Glutamatergic neuron (in vitro differentiated cells): Measurements from ENCODE around the gene URGCP. TPM values are rescaled to one million over a fixed set of nuclear protein-coding genes. Genes with fewer than 3 reads are reported as not detected.

Experiments
- DNase-seq: peaks from one replicate; pipeline ENCODE4 v3.0.0; 2022
- H3K27ac Mint-ChIP-seq: one replicate; pipeline ENCODE4 v1.8.0; 2020; ENCODE audit warnings: mild to moderate bottlenecking, mixed read lengths, inconsistent platforms; ENCODE audit not compliant: unreplicated experiment
- H3K27me3 Mint-ChIP-seq: one replicate; pipeline ENCODE4 v1.8.0; 2020; ENCODE audit warnings: mild to moderate bottlenecking, moderate library complexity, mixed read lengths, inconsistent platforms; ENCODE audit not compliant: unreplicated experiment
- H3K36me3 Mint-ChIP-seq: one replicate; pipeline ENCODE4 v1.8.0; 2020; ENCODE audit warnings: mild to moderate bottlenecking, mixed read lengths, inconsistent platforms; ENCODE audit not compliant: unreplicated experiment
- H3K4me1 Mint-ChIP-seq: one replicate; pipeline ENCODE4 v1.8.0; 2020; ENCODE audit warnings: mild to moderate bottlenecking, low read depth, mixed read lengths, inconsistent platforms; ENCODE audit not compliant: unreplicated experiment
- H3K4me3 Mint-ChIP-seq: one replicate; pipeline ENCODE4 v1.8.0; 2020; ENCODE audit warnings: mild to moderate bottlenecking, mixed read lengths, inconsistent platforms; ENCODE audit not compliant: unreplicated experiment
- H3K9me3 Mint-ChIP-seq: one replicate; pipeline ENCODE4 v1.8.0; 2020; ENCODE audit warnings: mild to moderate bottlenecking, moderate library complexity, mixed read lengths, inconsistent platforms; ENCODE audit not compliant: unreplicated experiment
- total RNA-seq: library from RNA; stranded (reverse); fragmentation: NEBNext Ultra II Directional; extraction: Animal tissue kit (Norgen Biotek cat#: 25700); gene quantifications from one replicate; pipeline ENCODE4 v1.2.1, GENCODE V29; 2021; ENCODE audit not compliant: unreplicated experiment
- TF ChIP-seq, protein P1 (sequence below): fragments of 200-600 bp; sonication (generic); IDR thresholded peaks from one replicate; pipeline ENCODE4 v1.5.0; 2021; ENCODE audit not compliant: partially characterized antibody, unreplicated experiment

Gene URGCP
- total RNA-seq, 1 donor from 2014 or later = 17.8 TPM

- Mint-ChIP-seq H3K27ac (no peak overlapping the region), H3K27me3 (no peaks in the 10 kb centered on the region)
- DNase-seq = no peak
These were observed 32.6 kb upstream of the URGCP start for GRCh38 chr7:43938892-43939482.

DNA sequence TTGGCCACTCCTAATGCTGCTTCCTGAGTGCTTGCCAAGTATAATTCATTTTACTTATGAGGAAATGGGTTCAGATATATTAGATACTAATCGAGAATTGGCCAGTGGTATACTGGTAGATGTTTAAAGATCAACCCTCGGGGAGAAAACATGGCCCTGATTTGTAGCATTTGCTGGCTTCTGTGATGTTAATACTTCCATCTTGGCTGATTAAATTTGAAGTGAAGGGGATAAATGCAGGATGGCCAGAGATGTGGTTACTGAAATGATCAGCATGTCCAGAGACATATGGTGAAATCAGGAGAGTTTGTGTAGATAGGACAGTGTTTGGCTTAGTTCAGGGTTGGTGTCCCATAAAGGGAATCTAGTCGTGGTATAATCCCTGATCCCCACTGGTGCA lies 31.0 kb upstream of the URGCP start:
- H3K9me3 Mint-ChIP-seq = no peaks in the 10 kb centered on the region
- no peak overlapping the region for H3K4me3 Mint-ChIP-seq
- TF ChIP-seq, protein P1, sequence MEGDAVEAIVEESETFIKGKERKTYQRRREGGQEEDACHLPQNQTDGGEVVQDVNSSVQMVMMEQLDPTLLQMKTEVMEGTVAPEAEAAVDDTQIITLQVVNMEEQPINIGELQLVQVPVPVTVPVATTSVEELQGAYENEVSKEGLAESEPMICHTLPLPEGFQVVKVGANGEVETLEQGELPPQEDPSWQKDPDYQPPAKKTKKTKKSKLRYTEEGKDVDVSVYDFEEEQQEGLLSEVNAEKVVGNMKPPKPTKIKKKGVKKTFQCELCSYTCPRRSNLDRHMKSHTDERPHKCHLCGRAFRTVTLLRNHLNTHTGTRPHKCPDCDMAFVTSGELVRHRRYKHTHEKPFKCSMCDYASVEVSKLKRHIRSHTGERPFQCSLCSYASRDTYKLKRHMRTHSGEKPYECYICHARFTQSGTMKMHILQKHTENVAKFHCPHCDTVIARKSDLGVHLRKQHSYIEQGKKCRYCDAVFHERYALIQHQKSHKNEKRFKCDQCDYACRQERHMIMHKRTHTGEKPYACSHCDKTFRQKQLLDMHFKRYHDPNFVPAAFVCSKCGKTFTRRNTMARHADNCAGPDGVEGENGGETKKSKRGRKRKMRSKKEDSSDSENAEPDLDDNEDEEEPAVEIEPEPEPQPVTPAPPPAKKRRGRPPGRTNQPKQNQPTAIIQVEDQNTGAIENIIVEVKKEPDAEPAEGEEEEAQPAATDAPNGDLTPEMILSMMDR = no peak
- no peaks in the 10 kb centered on the region for H3K36me3 Mint-ChIP-seq
- H3K27ac Mint-ChIP-seq = no peak overlapping the region
- no peaks in the 10 kb centered on the region for H3K4me1 Mint-ChIP-seq
- no peaks in the 10 kb centered on the region for H3K27me3 Mint-ChIP-seq
- no peak for DNase-seq

More at GRCh38 chr7:43938892-43939482, 32.6 kb upstream of the URGCP start:
- no peaks in the 10 kb centered on the region for H3K4me1 Mint-ChIP-seq
- H3K9me3 Mint-ChIP-seq = no peaks in the 10 kb centered on the region
- TF ChIP-seq, protein P1 = no peak
- no peak overlapping the region for H3K4me3 Mint-ChIP-seq
- no peaks in the 10 kb centered on the region for H3K36me3 Mint-ChIP-seq

GRCh38 chr7:43933902-43934560 lies 27.6 kb upstream of the URGCP start:
- Mint-ChIP-seq H3K9me3 (no peaks in the 10 kb centered on the region), H3K27ac (no peak overlapping the region), H3K36me3 (no peaks in the 10 kb centered on the region), H3K4me3 (no peak overlapping the region), H3K27me3 (no peaks in the 10 kb centered on the region), H3K4me1 (no peaks in the 10 kb centered on the region)
- TF ChIP-seq, protein P1 = no peak
- DNase-seq = no peak

GRCh38 chr7:43931346-43931745 lies 24.9 kb upstream of the URGCP start:
- no peaks in the 10 kb centered on the region for H3K4me1 Mint-ChIP-seq
- no peaks in the 10 kb centered on the region for H3K36me3 Mint-ChIP-seq
- TF ChIP-seq, protein P1 = no peak
- DNase-seq = no peak
- no peaks in the 10 kb centered on the region for H3K9me3 Mint-ChIP-seq
- H3K4me3 Mint-ChIP-seq = no peak overlapping the region
- no peak overlapping the region for H3K27ac Mint-ChIP-seq
- H3K27me3 Mint-ChIP-seq = no peaks in the 10 kb centered on the region

- Mint-ChIP-seq H3K9me3 (peaks cover 3% of the 10 kb centered on the region), H3K36me3 (no peaks in the 10 kb centered on the region), H3K4me1 (no peaks in the 10 kb centered on the region), H3K27me3 (no peaks in the 10 kb centered on the region), H3K27ac (no peak overlapping the region), H3K4me3 (no peak overlapping the region)
- no peak for DNase-seq
- TF ChIP-seq, protein P1 = no peak
These were observed 23.4 kb upstream of the URGCP start for GRCh38 chr7:43929529-43930457.
